A172 (cell line): ENCODE results near the gene CLPTM1L. TPM values are rescaled to one million over a fixed set of nuclear protein-coding genes. Genes with fewer than 3 reads are reported as not detected.
"Not testable (repeated sequence)": the region's sequence is repeated elsewhere in the genome, so short reads cannot be mapped to it uniquely, and the experiment has no call there.

Experiments used
- DNase-seq: peaks from one replicate; pipeline ENCODE4 v3.0.0-alpha.2; 2015; ENCODE audit warnings: low spot score
- total RNA-seq: library from RNA; depleted of rRNA; stranded (reverse); fragments of >200 nt; shearing (Covaris generic); gene quantifications from 2 replicates; pipeline ENCODE4 v1.2.3, GENCODE V29; 2014

CLPTM1L gene
- total RNA-seq, 1 experiment from 2014 or later = 287 TPM

DNA sequence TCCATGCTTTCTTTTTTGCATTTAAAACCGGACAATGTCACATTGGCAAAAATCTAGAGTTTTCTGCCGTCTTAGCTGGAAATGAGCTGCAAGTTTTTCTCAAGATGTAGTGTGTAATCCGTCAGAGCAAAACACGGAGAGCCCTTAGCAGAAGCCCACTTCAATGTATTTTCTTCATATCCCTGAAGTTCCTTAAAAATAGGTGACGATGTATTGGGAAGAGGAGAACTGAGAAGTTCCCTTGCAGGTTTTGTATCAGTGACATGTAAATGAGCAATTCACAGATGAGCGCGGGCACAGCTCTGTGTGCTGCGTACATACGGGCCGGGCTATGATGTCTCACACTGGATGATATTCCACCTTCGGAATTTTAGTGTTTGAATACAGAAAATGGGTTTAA, 14.8 kb upstream of the CLPTM1L start:
- no peak for DNase-seq

DNA sequence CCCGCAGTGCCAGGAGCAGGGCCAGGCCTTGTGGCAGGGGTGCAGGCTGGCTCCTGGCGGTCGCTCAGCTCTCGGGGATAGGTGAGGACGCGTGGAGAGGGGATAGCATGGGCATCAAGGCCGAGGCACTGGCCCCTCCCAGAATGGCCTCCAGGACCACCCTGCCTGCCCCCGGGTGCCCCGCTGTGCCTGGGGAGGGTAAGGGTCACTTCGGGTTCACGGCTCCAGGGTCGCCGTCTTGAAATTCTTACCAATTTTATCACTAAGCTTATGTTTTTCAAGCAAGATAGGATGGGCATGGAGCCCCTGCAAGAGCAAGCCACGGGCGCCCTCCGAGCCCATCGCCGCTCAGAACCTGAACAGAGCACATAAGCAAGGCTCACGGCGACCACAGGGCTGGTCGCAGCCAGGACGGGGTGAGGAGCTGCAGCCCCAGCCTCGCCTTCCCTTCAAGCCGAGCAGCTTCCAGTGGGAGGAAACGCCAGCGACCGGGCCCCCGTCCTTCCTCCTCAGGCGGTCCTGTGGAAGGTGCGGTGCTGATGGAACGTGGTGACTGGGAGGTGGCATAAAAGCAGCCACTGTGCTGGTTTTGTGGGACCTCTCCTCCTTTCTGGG, 14.2 kb upstream of the CLPTM1L start:
- DNase-seq = no peak

DNA sequence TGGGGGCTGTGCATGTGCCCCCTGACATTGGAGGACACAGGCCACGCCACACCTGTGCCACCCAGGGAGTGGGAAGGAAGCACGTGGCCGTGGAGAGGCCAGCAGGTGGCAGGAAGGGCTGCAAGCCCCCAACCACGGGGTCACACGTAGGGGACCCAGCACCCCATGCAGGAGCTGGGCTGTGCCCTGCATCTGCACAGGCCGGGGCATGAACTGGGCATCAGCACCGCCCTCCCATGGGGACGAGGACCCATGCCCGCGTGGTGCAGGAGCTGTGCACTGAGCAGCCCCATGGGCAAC, 13.8 kb upstream of the CLPTM1L start:
- no peak for DNase-seq

DNA sequence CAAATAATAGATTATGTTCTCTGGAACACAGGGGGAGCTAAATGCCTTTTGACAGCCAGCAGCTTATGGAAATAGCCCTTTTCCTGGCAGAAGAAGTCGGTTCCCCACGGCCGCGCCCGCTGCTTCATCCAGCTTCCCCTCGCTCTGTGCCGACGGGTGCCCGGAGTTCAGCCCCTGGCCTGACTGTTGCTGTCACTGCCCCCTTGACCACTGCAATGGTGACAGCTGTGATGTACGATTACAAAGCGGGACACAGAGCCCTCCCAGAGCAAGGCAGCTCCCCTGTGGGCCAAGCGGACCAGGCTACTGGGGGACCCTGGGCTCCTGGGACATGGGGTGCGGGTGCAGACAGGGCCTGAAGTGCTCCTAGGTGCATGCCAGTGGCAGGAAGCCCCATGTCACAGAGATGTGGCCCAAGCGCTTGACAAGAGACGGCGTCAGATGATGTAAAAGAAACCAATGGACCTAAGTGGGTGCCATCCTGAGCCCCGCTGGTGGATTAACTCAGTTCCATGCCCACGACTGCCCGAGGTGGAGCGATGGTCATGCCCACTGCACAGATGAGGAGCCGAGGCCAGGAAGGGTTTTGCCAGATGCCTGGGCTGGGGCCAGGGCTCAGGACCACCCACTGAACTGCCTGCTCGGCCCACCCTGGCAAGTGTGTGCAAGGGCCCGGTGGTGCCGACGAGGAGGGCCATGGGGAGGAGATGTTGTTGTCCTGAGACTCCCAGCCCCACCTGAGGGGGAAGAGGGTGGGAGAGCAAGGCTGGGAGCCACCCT, 13.2 kb upstream of the CLPTM1L start:
- DNase-seq = no peak

DNA sequence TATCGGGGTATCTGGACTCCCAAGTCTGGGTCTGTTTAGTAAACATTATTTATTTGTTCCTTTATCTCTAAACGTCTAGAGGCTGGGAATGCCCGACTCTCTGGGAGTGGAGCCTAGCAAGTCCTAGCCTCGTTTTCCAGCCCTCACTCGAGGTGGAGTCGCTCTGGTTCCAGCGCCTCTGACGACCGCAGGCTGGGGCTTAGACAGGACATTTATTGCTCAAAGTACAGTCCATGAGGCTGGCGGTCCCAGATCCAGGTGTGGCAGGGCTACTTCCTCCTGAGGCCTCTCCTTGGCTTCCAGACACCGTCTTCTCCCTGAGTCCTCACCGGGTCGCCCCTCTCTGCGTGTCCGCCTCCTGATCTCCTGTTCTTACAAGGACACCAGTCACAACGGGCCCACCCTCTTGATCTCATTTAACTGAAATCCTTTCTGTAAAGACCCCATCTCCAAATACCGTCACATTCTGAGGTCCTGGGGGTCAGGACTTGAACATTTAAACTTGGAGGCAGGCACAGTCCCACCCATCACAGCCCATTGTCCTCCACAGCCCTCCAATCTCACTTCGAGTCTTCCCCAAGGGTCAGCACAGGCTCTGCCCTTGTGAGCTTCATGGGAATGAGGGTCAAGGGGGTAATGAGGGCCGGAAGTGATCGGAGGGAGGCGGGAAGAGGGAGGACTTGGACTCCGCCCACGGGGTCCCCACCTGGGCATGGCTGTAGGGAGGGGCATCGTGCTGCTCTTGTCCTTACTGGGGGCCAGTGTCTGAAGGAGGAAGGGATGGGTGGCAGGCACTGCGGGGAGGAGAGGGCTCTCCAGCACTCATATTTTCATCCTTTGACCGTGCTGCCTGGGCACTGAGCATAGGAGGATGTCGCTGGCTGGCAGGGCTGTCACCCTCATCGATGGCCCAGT, 12.2 kb upstream of the CLPTM1L start:
- DNase-seq = no peak

DNA sequence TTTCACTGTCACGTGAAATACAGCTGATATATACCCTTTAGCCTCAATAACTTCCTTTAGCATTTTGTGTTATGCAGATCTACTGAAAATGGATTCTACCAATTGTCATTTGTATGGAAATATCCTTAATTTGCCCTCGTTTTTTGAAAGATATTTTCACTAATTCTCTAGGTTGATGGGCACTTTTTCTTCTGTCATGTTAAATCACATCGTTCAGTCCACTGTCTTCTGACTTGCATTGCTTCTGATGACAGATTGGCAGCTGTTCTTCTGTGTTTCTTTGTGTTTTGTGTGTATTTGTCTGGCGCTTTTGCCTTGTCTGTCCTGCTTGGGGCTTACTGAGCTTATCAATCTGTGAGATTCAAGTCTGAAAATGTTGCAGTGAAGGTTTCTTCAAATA, 9.7 kb upstream of the CLPTM1L start:
- no peak for DNase-seq

DNA sequence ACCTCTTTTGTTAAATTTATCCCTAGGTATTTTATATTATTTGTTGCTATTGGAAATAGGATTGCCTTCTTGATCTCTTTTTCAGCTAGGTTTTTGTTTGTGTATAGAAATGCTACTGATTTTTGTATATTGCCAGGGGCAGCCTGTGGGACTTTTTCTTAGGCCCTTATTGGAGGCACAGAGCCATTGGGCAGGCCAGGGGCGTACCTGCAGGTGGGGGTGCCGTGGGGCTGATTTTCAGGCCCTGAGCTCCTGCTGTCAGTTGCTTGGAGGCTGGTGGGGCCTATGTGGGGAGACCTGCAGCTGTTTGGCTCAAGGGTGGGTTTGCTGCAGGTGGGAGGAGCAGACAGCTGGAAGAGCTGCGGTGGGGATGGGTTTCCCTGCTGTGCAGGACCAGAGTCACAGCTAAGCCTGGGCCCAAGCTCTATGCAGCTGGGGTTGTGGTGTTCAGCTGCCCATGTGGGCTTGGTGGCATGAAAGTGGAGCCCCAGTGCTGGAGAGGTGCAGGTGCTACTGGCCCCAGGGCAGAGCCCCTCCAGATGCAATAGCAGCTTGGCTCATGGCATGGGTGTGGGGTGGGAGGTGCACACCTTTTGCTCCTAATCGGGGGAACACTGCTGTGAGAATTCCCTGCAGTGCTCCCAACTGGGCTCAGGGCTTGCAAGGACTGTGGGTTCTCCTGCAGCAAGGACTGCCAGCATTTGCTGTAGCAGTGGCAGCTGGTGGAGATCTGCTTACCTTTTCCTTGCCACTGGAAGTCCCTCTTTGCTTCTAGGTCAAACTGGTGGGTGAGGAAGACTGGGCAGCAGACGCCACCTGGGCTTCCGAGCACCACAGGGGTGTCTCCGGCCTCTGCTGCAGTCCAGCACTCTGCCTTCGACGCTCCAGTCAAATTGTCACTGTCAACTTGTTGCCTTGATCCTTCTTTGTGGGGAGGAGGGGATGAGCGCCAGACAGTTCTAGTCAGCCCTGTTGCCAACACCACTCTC, 7.6 kb upstream of the CLPTM1L start:
- no peak for DNase-seq

DNA sequence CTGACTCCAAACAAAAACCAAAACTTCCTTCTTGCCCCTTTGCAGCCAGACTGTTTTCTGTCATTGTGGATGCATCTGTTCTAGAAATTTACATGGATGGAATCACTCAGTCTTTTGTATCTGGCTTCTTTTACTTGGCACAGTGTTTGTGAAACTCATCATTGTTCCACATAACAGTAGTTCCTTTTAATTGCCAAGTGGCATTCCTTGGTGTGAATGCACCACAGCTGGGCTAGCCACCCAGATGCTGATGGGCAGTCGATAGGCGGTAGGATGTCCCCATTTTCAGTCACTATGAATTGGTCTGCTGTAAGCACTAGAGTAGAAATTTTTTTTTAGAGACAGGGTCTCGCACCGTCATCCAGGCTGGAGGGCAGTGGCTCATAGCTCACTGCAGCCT, 6.3 kb upstream of the CLPTM1L start:
- DNase-seq = no peak

DNA sequence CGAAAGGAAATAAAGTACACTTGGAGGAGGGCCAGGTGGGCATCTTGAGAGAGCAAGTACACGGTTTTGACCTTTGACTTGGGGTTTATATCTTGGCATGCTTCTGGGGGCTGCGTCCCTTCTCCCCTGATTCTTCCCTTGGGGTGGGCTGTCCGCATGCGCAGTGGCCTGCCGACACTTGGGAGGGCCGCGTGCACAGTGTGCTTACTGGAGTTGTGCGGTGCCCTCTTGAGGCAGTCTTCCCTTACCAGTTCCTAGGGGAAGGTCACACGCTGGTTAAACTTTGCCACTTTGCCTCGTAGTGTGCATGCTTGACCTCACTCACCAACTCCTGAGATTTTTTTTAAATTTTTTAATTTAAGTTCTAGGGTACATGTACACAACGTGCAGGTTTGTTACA, 4.3 kb upstream of the CLPTM1L start:
- no peak for DNase-seq

DNA sequence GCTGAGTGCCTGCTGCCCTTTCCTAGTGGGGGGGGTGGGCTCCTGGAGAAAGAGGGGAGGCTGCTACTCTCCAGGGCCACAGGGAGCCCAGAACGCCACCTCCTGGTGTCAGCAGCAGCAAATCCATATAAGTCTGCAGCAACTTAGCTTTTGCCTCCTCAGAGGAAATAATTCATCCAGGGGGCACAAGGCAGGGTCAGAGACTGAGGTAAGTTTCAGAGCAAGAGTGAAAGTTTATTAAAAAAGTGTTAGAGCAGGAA, 4.0 kb upstream of the CLPTM1L start:
- DNase-seq = no peak

DNA sequence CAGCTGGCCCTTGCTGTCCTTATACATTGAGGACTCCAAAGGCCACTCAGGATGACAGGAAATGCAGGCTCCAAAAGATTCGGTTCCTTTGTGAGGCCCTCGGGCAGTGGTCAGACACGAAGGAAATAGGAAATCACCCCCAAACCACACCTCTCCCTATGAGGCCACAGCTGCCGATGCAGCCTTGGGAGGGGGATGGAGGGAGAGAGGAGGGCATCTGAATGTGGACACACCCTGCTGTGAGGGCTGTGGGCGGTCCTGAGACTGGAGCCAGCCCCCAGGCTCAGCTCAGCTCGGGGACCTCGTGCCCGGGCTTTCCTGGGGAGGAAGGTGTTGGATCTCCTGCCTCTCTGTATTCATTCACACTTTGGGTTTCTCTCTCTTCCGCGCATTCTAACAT, 2.7 kb upstream of the CLPTM1L start:
- DNase-seq = no peak

DNA sequence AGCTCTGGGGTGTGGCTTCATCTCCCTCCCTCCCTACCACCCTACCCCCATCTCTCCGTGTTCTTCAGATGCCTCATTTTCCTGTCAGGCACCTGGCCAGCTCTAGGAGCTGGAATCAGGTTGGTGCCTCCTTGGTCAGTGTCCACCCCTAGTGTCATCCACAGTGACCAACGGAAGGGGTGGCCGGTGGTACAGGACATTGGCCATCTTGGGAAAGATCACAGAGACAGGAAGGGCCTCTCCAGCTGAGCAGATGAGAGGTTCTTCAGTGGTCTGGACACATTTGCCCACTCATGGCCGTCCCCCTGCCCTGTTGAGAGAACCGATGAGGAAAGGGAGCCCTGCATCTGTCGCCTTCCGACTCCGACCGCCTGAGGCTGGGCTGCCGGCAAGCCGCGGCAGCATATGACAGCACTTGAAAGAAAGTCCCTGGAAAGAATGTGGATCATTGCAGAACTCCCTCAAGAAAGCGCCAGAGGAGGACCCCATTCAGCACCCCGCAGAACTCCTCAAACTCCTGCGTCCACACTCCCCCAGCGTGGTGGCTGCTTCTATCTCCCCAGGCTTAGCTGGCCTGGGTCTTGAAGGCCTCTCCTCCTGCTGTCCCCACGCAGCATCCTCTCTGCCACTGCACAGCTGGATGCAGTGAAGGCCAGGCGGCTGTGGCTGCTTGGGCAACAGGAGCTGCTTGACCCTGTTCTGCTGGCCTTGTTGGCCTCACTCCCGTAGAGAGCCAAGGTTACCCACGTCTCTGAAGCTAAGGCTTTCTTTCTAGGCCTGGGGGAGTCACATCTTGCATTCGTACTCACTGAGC, 1.9 kb upstream of the CLPTM1L start:
- DNase-seq = no peak

DNA sequence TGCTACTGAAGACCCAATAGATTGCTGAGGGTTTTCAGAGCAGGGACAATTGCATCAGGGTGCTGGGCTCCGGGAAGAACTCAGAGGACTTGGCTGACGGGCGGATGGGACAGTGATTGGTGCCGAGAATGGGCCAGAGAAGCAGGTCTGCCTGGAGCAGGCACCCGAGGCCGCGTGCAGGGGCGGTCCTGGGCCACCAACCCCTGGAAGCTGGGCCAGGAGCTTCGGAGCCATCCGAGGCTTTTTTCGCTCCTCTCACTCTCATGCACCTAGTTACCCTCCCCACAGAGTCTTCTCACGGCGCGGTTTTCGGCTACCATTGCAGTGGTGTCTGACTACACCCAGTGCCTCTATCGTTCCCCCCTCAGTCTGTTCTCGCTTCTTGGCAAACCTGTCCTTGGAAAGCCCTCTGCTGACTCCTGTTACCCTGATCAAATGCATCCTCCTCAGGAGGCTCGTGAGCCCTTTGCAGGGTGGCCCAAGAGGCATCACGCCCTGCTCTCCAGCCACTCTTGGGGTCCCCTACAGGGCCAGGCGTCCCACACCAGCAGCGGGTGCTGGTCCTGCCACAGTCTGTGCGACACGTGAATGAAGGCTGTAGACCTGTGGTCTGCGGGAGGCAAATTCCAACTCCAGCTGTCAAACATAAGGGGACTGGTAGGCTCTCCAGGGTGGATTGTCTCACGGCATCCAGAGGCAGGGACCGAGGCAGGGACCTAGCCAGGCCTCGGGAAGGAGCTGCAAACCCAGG, 1.2 kb upstream of the CLPTM1L start:
- DNase-seq = no peak

DNA sequence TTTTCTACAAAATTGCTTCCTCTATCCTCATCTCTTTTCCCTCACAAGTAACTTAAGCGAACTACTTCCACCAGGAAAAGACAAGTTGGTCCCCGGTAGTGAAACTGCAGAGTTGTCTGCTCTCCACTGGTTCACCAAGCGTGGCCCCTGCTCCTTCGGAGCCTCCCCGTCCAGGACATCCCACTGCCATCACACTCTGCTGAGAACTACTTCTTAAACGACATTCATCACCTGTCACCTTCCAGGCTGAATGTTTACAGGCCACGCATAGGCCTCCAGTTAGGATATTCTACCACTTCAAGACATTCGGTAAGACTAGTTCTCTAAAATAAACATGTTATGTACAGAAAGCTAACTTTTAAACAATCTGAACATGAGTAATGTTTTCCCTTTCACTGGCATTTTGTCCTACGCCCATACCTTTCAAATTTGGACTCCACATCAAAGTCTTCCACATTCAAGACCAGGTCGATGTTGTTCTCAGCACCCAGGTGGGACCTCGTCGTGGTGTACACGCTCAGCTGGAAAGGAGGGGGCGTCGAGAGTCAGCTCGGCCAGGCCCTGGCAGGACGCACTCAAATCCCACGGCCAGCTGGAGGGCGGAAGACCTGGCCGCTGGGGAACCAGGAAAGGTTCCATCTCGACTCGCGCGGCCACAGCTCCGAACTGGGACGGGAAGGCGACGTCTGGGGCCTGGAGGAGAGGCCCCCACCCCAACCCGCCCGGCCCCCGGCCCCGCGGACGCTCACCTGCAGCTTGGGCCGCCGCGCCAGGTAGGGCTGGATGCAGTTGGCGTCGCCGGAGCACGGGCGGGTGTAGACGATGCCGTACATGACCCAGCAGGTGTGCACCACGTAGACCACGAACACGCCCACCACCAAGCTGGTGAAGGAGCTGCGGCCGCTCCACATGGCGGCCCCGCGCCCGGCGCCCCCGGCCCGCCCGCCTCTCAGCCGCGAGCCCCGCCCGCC, 683 bp downstream of the CLPTM1L start:
- no peak for DNase-seq

DNA sequence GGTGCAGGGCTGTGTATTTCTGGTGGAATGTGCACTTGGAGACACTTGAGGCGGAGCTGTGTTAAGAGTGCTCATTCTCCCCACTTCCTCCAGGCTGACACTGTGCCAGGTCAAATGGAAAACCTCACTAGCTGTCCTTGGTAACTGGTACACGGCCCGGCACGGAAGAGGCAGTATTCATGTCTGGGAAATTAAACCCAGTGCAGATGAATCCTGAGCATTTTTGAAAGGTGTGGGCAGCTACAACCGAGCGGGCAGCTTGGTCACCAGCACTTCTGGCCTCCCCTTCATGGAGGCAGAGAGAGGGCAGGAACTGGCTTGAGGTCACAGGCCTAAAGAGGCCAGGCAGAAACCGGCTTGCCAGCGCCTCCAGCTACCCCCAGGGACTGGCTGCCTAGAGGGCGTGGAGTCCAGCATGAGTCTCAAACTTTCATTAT, 1.6 kb downstream of the CLPTM1L start:
- no peak for DNase-seq

DNA sequence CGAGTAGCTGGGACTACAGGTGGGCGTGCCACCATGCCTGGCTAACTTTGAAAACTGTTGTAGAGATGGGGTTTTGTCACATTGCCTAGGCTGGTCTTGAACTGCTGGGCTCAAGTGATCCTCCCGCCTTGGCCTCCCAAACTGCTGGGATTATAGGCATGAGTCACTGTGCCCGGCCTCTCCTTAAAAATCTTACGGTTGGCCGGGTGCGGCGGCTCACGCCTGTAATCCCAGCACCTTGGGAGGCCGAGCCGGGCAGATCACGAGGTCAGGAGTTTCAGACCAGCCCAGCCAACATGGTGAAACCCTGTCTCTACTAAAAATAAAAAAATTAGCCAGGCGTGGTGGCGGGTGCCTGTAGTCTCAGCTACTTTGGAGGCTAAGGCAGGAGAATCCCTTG, 2.2 kb downstream of the CLPTM1L start:
- not testable (repeated sequence) for DNase-seq

DNA sequence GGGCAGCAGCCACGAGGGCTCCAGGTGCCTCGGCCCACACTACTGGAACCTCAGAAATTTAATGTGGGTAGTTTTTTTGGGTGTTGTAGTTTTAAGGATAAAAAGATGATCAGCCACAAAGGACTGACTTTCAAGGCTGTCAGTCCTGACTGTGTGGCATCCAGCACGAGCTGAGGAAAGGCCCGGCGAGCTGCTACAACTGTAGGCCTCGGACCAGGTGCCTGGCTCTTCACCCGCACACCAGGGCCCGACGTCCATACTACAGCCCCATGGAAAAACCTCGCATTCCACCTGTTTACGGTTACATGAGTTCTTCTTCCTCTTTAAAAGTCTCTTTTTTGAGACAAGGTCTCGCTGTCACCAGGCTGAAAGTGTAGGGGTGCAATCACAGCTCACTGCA, 2.6 kb downstream of the CLPTM1L start:
- no peak for DNase-seq

DNA sequence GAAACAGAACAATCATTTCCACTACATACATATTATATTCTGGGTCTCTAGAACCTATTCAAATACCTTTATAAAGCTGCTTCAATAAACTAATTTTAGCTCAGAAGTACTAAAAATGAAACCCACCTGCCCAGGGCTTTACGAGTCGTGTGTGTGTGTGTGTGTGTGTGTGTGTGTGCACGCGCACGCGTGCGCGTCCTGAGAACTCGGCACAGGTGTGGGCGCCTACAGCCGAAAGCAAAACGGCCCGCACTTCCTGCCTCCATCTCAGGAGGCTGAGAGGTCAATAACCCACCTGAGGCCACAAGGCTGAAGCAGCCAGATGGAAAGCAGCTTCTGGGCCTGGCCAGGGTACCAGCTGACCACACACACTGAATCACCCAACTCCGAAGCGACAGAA, 3.0 kb downstream of the CLPTM1L start:
- no peak for DNase-seq

DNA sequence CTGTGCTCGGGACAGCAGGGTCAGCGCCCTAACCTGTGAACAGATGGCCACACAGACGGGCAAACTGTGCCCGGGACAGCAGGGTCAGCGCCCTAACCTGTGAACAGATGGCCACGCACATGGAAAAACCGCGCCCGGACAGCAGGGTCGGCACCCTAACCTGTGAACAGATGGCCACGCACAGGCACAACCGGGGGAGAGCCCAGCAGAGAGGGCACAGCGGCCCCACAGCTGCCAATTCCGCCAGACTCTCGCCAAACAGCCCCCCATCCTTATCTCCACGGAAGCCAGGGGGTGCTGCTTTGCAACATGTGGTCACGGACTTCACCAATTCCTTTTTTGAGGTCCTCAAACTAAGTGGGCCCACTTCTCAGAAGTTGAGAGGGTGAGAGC, 5.1 kb downstream of the CLPTM1L start:
- not testable (repeated sequence) for DNase-seq
